HG03565 (cell line): ENCODE results near the gene ETV4.
"Not testable (repeated sequence)": the region's sequence is repeated elsewhere in the genome, so short reads cannot be mapped to it uniquely, and the experiment has no call there.

Source experiments
- ATAC-seq: cut with Tn5 transposase; IDR thresholded peaks from one replicate; pipeline ENCODE4 v1.9.1; 2021; ENCODE audit warnings: mild to moderate bottlenecking, moderate library complexity; ENCODE audit not compliant: unreplicated experiment

The ETV4 gene

GRCh38 chr17:43517615-43518386 is 28.3 kb downstream of the ETV4 start:
- ATAC-seq: peak; percentile 50

DNA sequence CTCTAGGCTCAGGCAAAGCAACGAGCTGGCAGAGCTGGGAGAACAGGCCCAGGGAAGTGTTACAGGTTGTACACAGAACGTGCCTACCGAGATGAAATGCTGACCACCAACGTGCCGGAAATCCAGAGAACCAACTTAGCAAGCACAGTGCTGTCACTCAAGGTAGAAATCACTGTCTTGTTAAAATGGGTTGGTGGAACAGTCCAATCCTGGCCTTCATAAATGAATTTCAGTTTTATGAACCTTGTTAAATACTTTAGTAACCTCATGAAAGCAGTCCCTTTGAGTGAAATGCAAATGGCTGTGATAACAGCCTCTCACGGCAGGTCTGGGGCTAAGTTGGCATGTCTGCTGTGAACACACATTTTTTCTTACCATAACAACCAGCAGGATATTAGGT is 29.0 kb downstream of the ETV4 start:
- peak; percentile 23 for ATAC-seq

DNA sequence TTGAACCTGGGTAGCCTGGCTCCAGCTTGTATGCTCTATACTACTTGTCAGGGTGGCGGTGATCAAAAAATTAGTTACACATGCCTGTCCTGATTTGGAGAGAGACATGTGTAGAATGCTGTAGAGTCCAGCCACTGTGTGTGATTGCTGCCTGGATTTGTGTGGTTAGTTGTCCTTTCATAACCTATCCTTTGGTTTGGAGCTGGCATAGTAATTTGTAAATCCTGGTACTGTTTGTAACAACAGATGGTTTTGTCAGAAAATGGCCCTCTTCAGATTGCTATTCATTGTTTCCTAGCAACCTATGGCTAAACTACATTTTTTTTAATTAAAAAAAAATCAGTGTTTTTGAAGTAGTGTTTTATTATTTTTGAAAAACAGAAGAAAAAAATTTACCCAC is 30.5 kb downstream of the ETV4 start:
- ATAC-seq: no peak

- not testable (repeated sequence) for ATAC-seq
Measured at GRCh38 chr17:43511199-43511598, 34.9 kb downstream of the ETV4 start.

DNA sequence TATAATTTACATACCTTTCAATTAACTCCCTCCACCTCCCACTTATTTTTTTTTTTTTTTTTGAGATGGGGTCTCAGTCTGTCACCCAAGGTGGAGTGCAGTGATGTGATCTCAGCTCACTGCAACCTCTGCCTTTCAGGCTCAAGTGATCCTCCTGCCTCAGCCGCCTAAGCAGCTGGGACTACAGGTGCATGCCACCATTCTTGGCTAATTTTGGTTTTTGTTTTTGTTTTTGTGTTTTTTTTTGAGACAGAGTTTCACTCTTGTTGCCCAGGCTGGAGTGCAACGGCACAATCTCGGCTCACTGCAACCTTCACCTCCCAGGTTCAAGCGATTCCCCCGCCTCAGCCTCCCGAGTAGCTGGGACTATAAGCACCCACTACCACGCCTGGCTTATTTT is 36.7 kb downstream of the ETV4 start:
- ATAC-seq: not testable (repeated sequence)

DNA sequence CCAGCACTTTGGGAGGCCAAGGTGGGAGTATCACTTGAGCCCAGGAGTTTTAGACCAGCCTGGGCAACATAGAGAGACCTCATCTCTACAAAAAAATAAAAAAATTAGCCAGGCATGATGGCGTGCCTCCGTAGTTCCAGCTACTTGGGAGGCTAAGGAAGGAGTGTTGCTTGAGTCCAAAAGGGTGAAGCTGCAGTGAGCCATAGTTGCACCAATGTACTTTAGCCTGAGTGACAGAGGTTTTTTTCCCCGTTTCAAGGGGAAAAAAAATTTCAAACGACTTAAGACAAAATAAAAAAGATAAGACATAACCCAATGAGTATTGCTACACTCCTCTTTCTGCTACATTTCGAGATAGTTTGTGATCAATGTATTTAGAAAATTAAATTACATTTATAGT is 55.5 kb downstream of the ETV4 start:
- no peak for ATAC-seq

DNA sequence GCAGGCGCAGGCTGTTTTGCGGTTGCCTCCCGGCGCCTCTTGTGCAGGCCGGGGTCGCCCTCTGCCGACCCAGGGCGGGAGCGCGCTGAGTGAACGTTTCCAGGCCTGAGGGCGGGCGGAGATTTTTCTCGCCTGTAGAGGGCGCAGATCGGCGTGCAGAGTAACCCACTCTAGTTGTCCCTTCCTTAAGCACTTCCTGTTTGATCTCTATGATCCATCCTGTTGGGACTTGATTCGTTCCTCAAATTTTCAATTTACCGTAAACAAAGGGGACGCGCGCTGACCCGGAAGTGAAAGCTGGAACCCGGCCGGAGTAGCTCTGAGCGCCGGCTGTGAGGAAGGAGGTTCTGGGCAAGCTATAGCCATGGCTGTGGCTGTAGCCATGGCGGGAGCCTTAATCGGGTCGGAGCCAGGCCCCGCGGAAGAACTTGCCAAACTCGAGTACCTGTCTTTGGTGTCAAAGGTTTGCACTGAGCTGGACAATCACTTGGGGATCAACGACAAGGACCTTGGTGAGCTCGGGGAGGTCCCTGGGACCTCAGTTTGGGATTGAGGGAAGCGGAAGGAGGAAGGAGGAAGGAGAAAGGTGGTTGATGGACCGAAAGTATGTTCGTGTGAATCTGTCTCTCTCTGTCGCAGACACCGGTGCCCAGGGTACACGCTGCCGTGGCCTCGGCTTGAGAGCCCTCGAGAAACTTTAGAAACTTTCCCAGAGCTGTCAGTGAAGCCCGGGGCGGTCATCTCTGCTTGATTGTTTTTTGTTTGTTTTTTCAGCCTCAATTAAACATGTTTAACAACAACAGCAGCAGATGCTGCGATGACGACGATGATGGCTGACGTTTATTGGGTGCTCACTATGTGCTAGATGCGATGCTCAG is 62.2 kb downstream of the ETV4 start, which contains the start of gene DHX8:
Gene DHX8, plus strand, starts transcription at position 302 of the 878 bp plus-strand sequence. Its CDS starts 63 bp downstream, at position 365.
- peak; percentile 90 for ATAC-seq

DNA sequence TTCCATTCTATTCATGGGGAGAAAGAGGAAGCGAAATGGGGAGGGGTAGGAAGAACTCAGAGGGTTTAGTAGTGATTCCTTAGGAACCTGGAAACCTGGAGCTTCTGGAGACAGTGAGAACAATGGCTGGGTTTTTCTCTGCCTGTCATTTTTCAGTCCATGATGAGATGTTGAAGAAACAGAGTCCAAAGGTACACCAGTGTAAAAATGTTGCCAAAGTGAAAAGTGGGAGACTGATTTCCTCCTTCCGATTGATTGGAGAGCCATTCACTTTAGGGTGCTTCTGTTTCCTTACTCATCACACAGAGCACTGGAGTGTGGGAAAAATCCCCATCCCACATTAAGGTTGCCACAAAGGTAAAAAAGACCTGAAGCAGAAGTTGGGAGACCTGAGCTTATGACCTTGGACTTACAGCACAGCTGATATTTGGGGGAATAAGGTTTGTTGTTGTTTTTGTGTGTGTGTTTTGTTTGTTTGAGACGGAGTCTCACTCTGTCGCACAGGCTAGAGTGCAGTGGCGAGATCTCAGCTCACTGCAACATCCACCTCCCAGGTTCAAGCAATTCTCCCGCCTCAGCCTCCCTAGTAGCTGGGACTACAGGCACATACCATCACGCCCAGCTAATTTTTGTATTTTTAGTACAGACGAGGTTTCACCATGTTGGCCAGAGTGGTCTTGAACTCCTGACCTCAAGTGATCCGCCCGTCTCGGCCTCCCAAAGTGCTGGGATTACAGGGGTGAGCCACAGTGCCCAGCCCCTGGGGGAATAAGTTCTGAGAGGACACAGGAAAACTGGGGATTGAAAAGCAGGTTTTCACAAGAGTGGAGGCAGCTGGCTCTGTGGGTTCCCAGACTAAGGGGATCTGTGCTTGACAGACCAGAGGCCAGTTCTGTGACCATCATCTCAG is 63.8 kb downstream of the ETV4 start:
- no peak for ATAC-seq

- no peak for ATAC-seq
Measured at GRCh38 chr17:43479948-43480347, 66.2 kb downstream of the ETV4 start.
